Activated T-cell treated with anti-CD3 and anti-CD28 coated beads, Interleukin-2, amount 50 U/mL, for 1 hour (primary cell): Measurements from ENCODE around the gene UGGT2.
"Not testable (repeated sequence)": the region's sequence is repeated elsewhere in the genome, so short reads cannot be mapped to it uniquely, and the experiment has no call there.

Experiments used
- DNase-seq: peaks from one replicate; pipeline ENCODE4 v3.0.0-alpha.2; 2020

UGGT2 gene

GRCh38 chr13:95957331-95957730 is 95.9 kb downstream of the UGGT2 start:
- DNase-seq = no peak

GRCh38 chr13:95956589-95957148 is 96.5 kb downstream of the UGGT2 start:
- no peak for DNase-seq

GRCh38 chr13:95955719-95956118 is 97.5 kb downstream of the UGGT2 start:
- DNase-seq = no peak

- DNase-seq = no peak
Measured at GRCh38 chr13:95955255-95955654, 97.9 kb downstream of the UGGT2 start.

- DNase-seq = no peak
Measured at GRCh38 chr13:95954266-95954665, 98.9 kb downstream of the UGGT2 start.

GRCh38 chr13:95950103-95950502 is 103.1 kb downstream of the UGGT2 start:
- no peak for DNase-seq

- DNase-seq = no peak
Measured at GRCh38 chr13:95948656-95949055, 104.5 kb downstream of the UGGT2 start.

GRCh38 chr13:95937714-95938320 is 115.4 kb downstream of the UGGT2 start:
- DNase-seq = no peak

GRCh38 chr13:95931300-95932025 is 121.7 kb downstream of the UGGT2 start:
- DNase-seq = no peak

- no peak for DNase-seq
Measured at GRCh38 chr13:95929430-95929829, 123.8 kb downstream of the UGGT2 start.

- DNase-seq = not testable (repeated sequence)
Measured at GRCh38 chr13:95928367-95928906, 124.8 kb downstream of the UGGT2 start.

- DNase-seq = no peak
Measured at GRCh38 chr13:95926231-95926630, 127.0 kb downstream of the UGGT2 start.

- no peak for DNase-seq
Measured at GRCh38 chr13:95924389-95924994, 128.7 kb downstream of the UGGT2 start.

GRCh38 chr13:95921485-95921884 is 131.7 kb downstream of the UGGT2 start:
- no peak for DNase-seq

GRCh38 chr13:95920485-95920884 is 132.7 kb downstream of the UGGT2 start:
- no peak for DNase-seq

- no peak for DNase-seq
Measured at GRCh38 chr13:95918860-95919259, 134.3 kb downstream of the UGGT2 start.

GRCh38 chr13:95914991-95915501 is 138.2 kb downstream of the UGGT2 start:
- no peak for DNase-seq

GRCh38 chr13:95906999-95907398 is 146.2 kb downstream of the UGGT2 start:
- no peak for DNase-seq

- no peak for DNase-seq
Measured at GRCh38 chr13:95903569-95903968, 149.6 kb downstream of the UGGT2 start.

GRCh38 chr13:95902741-95903140 is 150.5 kb downstream of the UGGT2 start:
- no peak for DNase-seq

- no peak for DNase-seq
Measured at GRCh38 chr13:95898256-95898655, 154.9 kb downstream of the UGGT2 start.

GRCh38 chr13:95896301-95896700 is 156.9 kb downstream of the UGGT2 start:
- DNase-seq = no peak

GRCh38 chr13:95893861-95894260 is 159.3 kb downstream of the UGGT2 start:
- no peak for DNase-seq
